ENCODE data around the gene STXBP1.
"Not testable (repeated sequence)": the region's sequence is repeated elsewhere in the genome, so short reads cannot be mapped to it uniquely, and the experiment has no call there.

Gene STXBP1

GRCh38 chr9:127577194-127577593 lies 34.9 kb upstream of the STXBP1 start:
- DNase-seq (ENCODE audit: low read depth in 2 of 2): not testable (repeated sequence)

GRCh38 chr9:127578627-127578951 lies 33.5 kb upstream of the STXBP1 start:
- no peak for DNase-seq (ENCODE audit: low read depth in 2 of 2)

- DNase-seq (ENCODE audit: low read depth in 2 of 2): peak; percentile 68 to 70
Observed at GRCh38 chr9:127578952-127579853, 32.9 kb upstream of the STXBP1 start.

- no peak for DNase-seq (ENCODE audit: low read depth in 2 of 2)
Observed at GRCh38 chr9:127580366-127580765, 31.7 kb upstream of the STXBP1 start.

- DNase-seq (ENCODE audit: low read depth in 2 of 2): no peak
Observed at GRCh38 chr9:127580879-127581475, 31.1 kb upstream of the STXBP1 start.

- DNase-seq (ENCODE audit: low read depth in 2 of 2): not testable (repeated sequence)
Observed at GRCh38 chr9:127584474-127584805, 27.6 kb upstream of the STXBP1 start.

- DNase-seq (ENCODE audit: low read depth in 2 of 2): no peak
Observed at GRCh38 chr9:127585161-127585819, 26.8 kb upstream of the STXBP1 start.

GRCh38 chr9:127586096-127586495 lies 26.0 kb upstream of the STXBP1 start:
- DNase-seq (ENCODE audit: low read depth in 2 of 2): no peak

- peak in 1 of 2 donors; percentile 39 for DNase-seq (ENCODE audit: low read depth in 2 of 2)
Observed at GRCh38 chr9:127586537-127586936, 25.5 kb upstream of the STXBP1 start.

- no peak for DNase-seq (ENCODE audit: low read depth in 2 of 2)
Observed at GRCh38 chr9:127587966-127588365, 24.1 kb upstream of the STXBP1 start.

GRCh38 chr9:127588740-127589506 lies 23.2 kb upstream of the STXBP1 start:
- no peak for DNase-seq (ENCODE audit: low read depth in 2 of 2)

- no peak for DNase-seq (ENCODE audit: low read depth in 2 of 2)
Observed at GRCh38 chr9:127589955-127590370, 22.1 kb upstream of the STXBP1 start.

GRCh38 chr9:127595611-127596010 lies 16.5 kb upstream of the STXBP1 start:
- no peak for DNase-seq (ENCODE audit: low read depth in 2 of 2)

- DNase-seq (ENCODE audit: low read depth in 2 of 2): no peak
Observed at GRCh38 chr9:127598839-127599549, 13.1 kb upstream of the STXBP1 start.

GRCh38 chr9:127599550-127599891 lies 12.6 kb upstream of the STXBP1 start:
- no peak for DNase-seq (ENCODE audit: low read depth in 2 of 2)

- DNase-seq (ENCODE audit: low read depth in 2 of 2): no peak
Observed at GRCh38 chr9:127603226-127603625, 8.9 kb upstream of the STXBP1 start.

- no peak for DNase-seq (ENCODE audit: low read depth in 2 of 2)
Observed at GRCh38 chr9:127606043-127606442, 6.0 kb upstream of the STXBP1 start.

GRCh38 chr9:127608104-127608966 lies 3.7 kb upstream of the STXBP1 start:
- DNase-seq (ENCODE audit: low read depth in 2 of 2): peak; percentile 60 to 63

GRCh38 chr9:127611603-127611898 lies 526 bp upstream of the STXBP1 start:
- DNase-seq (ENCODE audit: low read depth in 2 of 2): no peak

GRCh38 chr9:127612939-127613582 lies 984 bp downstream of the STXBP1 start:
- no peak for DNase-seq (ENCODE audit: low read depth in 2 of 2)

Measured in stimulated activated CD8-positive, alpha-beta memory T cell treated with anti-CD3 and anti-CD28 coated beads, Interleukin-15, amount 100 ng/mL, for 4 hours (primary cell).